H1 (cell line): ENCODE measurements around the gene METTL1. TPM values are rescaled to one million over a fixed set of nuclear protein-coding genes. Genes with fewer than 3 reads are reported as not detected.

Source experiments
- CTCF ChIA-PET: fragments of 300-600 bp; sonication (Branson Sonifier 250); formaldehyde crosslinking; loops from one replicate; lab custom pipeline; 2021; ENCODE audit not compliant: partially characterized antibody; lab: Charles Lee
- POLR2A ChIA-PET: fragments of 300-600 bp; sonication (Branson Sonifier 250); formaldehyde crosslinking; loops from one replicate; lab custom pipeline; 2021; ENCODE audit warnings: inconsistent platforms; ENCODE audit not compliant: partially characterized antibody; lab: Charles Lee
- DNase-seq, 2 experiments: peaks; one replicate each; pipeline versions ENCODE4 v3.0.0 to v3.0.0-alpha.2; 2010 to 2022; ENCODE audit warnings: low spot score in 2 of 2, low read depth in 1 of 2, mixed read lengths in 1 of 2
- FAIRE-seq: peaks from 2 replicates; lab custom pipeline; 2011; peaks lifted over from hg19 to GRCh38; lab: Jason Lieb, UNC
- H2AFZ ChIP-seq: 2 replicates; pipeline ENCODE4 v1.8.1; 2012; ENCODE audit warnings: low read length, inconsistent platforms
- H2AK5ac ChIP-seq: 2 replicates; pipeline ENCODE4 v1.6.1; 2013; ENCODE audit warnings: low read depth, low read length
- H2BK120ac ChIP-seq: replicated peaks from 2 replicates; pipeline ENCODE3; 2013; ENCODE audit warnings: low read depth, low read length, inconsistent platforms
- H2BK12ac ChIP-seq: 2 replicates; pipeline ENCODE4 v1.6.1; 2013; ENCODE audit warnings: low read depth, low read length
- H2BK15ac ChIP-seq: 2 replicates; pipeline ENCODE4 v1.6.1; 2013; ENCODE audit warnings: low read length
- H2BK20ac ChIP-seq: 2 replicates; pipeline ENCODE4 v1.6.1; 2013; ENCODE audit warnings: low read length
- H2BK5ac ChIP-seq: 2 replicates; pipeline ENCODE4 v1.6.1; 2013; ENCODE audit warnings: low read depth, low read length
- H3K14ac ChIP-seq: 2 replicates; pipeline ENCODE4 v1.6.1; 2013; ENCODE audit warnings: inconsistent platforms; ENCODE audit not compliant: insufficient read length
- H3K18ac ChIP-seq: 2 replicates; pipeline ENCODE4 v1.6.1; 2013; ENCODE audit warnings: low read length; ENCODE audit errors: extremely low read depth
- H3K23ac ChIP-seq: 2 replicates; pipeline ENCODE4 v1.6.1; 2013; ENCODE audit warnings: inconsistent platforms; ENCODE audit not compliant: insufficient read length
- H3K23me2 ChIP-seq: 2 replicates; pipeline ENCODE4 v1.6.1; 2013; ENCODE audit warnings: low read depth, low read length
- H3K27ac ChIP-seq: 2 replicates; pipeline ENCODE4 v1.6.1; 2011; ENCODE audit warnings: low read depth, low read length, inconsistent platforms
- H3K27me3 ChIP-seq, 4 experiments: replicated peaks in 1 of 4; 1 replicate in 1 of 4; 2 replicates in 3 of 4; pipeline versions ENCODE4 v1.6.1 to v1.8.1; 2011 to 2013; ENCODE audit warnings: low read length in 3 of 4, mild to moderate bottlenecking in 3 of 4, inconsistent platforms in 2 of 4, mixed read lengths in 2 of 4, moderate library complexity in 1 of 4; ENCODE audit not compliant: control insufficient read depth in 3 of 4, insufficient read depth in 3 of 4; ENCODE audit errors: extremely low read depth in 1 of 4
- H3K36me3 ChIP-seq, 4 experiments: 2 replicates each; pipeline versions ENCODE4 v1.6.1 to v1.8.1; 2011 to 2013; ENCODE audit warnings: mild to moderate bottlenecking in 4 of 4, low read length in 3 of 4, moderate library complexity in 2 of 4, control low read depth in 1 of 4, inconsistent platforms in 1 of 4; ENCODE audit not compliant: insufficient read depth in 4 of 4, control insufficient read depth in 2 of 4
- H3K4ac ChIP-seq: replicated peaks from 2 replicates; pipeline ENCODE3; 2013; ENCODE audit warnings: low read length, low read depth, mixed read lengths, inconsistent platforms; ENCODE audit not compliant: insufficient read length
- H3K4me1 ChIP-seq, 4 experiments: replicated peaks in 1 of 4; 1 replicate in 1 of 4; 2 replicates in 3 of 4; pipeline versions ENCODE4 v1.6.1 to v1.8.1; 2011 to 2013; ENCODE audit warnings: low read length in 3 of 4, inconsistent platforms in 2 of 4, mixed read lengths in 1 of 4; ENCODE audit not compliant: insufficient read depth in 4 of 4, control insufficient read depth in 3 of 4
- H3K4me2 ChIP-seq, 2 experiments: 2 replicates each; pipeline versions ENCODE4 v1.6.1 to v1.8.1; 2011 to 2013; ENCODE audit warnings: low read depth in 2 of 2, low read length in 2 of 2, control low read depth in 1 of 2, inconsistent platforms in 1 of 2, mild to moderate bottlenecking in 1 of 2; ENCODE audit not compliant: insufficient read depth in 1 of 2
- H3K4me3 ChIP-seq, 4 experiments: fragments of 200-600, 300-600 bp in 1 of 4; sonication (generic), shearing (Covaris generic), sonication (Bioruptor Twin) in 1 of 4; 2 replicates each; pipeline versions ENCODE4 v1.5.1 to v1.8.1; 2011 to 2016; ENCODE audit warnings: low read length in 4 of 4, low read depth in 3 of 4, control low read depth in 2 of 4, inconsistent platforms in 2 of 4, mild to moderate bottlenecking in 2 of 4, mixed read lengths in 1 of 4, moderate library complexity in 1 of 4; ENCODE audit not compliant: insufficient read depth in 2 of 4; ENCODE audit errors: extremely low read depth in 1 of 4
- H3K56ac ChIP-seq: replicated peaks from 2 replicates; pipeline ENCODE3; 2013; ENCODE audit warnings: low read depth, mild to moderate bottlenecking, mixed read lengths, low read length, inconsistent platforms; ENCODE audit not compliant: insufficient read length
- H3K79me1 ChIP-seq: 2 replicates; pipeline ENCODE4 v1.6.1; 2013; ENCODE audit warnings: low read depth, low read length, control low read depth
- H3K79me2 ChIP-seq, 2 experiments: 2 replicates each; pipeline versions ENCODE4 v1.6.1 to v1.8.1; 2012 to 2013; ENCODE audit warnings: low read length in 2 of 2, mild to moderate bottlenecking in 2 of 2, inconsistent platforms in 1 of 2; ENCODE audit not compliant: insufficient read depth in 2 of 2, control insufficient read depth in 1 of 2
- H3K9ac ChIP-seq, 4 experiments: replicated peaks in 1 of 4; 1 replicate in 1 of 4; 2 replicates in 3 of 4; pipeline versions ENCODE4 v1.6.1 to v1.8.1; 2011 to 2013; ENCODE audit warnings: low read depth in 3 of 4, low read length in 3 of 4, control low read depth in 2 of 4, mild to moderate bottlenecking in 2 of 4, moderate library complexity in 2 of 4, inconsistent platforms in 1 of 4; ENCODE audit errors: extremely low read depth in 1 of 4
- H3K9me3 ChIP-seq, 2 experiments: 2 replicates each; pipeline versions ENCODE4 v1.6.1 to v1.8.1; 2012 to 2013; ENCODE audit warnings: mild to moderate bottlenecking in 2 of 2, moderate library complexity in 2 of 2, control low read depth in 1 of 2, inconsistent platforms in 1 of 2, low read depth in 1 of 2, low read length in 1 of 2, mixed read lengths in 1 of 2; ENCODE audit not compliant: insufficient read depth in 2 of 2
- H4K20me1 ChIP-seq, 2 experiments: replicated peaks in 1 of 2; 2 replicates each; pipeline versions ENCODE3 to v1.8.1; 2011 to 2013; ENCODE audit warnings: inconsistent platforms in 2 of 2, low read length in 2 of 2, mild to moderate bottlenecking in 1 of 2; ENCODE audit not compliant: insufficient read depth in 2 of 2, control insufficient read depth in 1 of 2
- H4K5ac ChIP-seq: 2 replicates; pipeline ENCODE4 v1.6.1; 2013; ENCODE audit warnings: low read length, low read depth, mixed read lengths, inconsistent platforms; ENCODE audit not compliant: insufficient read length
- H4K8ac ChIP-seq: 2 replicates; pipeline ENCODE4 v1.8.0; 2013; ENCODE audit warnings: mild to moderate bottlenecking, moderate library complexity, low read length, inconsistent platforms; ENCODE audit not compliant: insufficient read depth; ENCODE audit errors: extremely low read depth
- H4K91ac ChIP-seq: replicated peaks from 2 replicates; pipeline ENCODE3; 2013; ENCODE audit warnings: low read length, mixed read lengths, inconsistent platforms; ENCODE audit not compliant: insufficient read length
- ATF2 ChIP-seq: IDR thresholded peaks from 2 replicates; pipeline ENCODE4 v1.6.1; 2012; ENCODE audit warnings: low read length, inconsistent platforms
- ATF3 ChIP-seq: IDR thresholded peaks from 2 replicates; pipeline ENCODE4 v1.6.1; 2011; ENCODE audit warnings: low read depth, mild to moderate bottlenecking, low read length; ENCODE audit not compliant: insufficient read depth
- EZH2 ChIP-seq: fragments of 200-600 bp; sonication (generic); IDR thresholded peaks from 2 replicates; pipeline ENCODE4 v1.7.1; 2012; ENCODE audit warnings: low read depth, mild to moderate bottlenecking, moderate library complexity, low read length, inconsistent platforms; ENCODE audit not compliant: severe bottlenecking
- KDM4A ChIP-seq: IDR thresholded peaks from one replicate; pipeline ENCODE4 v1.7.1; 2012; ENCODE audit warnings: low read depth, mild to moderate bottlenecking, moderate library complexity, low read length, inconsistent platforms; ENCODE audit not compliant: severe bottlenecking
- SP1 ChIP-seq: IDR thresholded peaks from 2 replicates; pipeline ENCODE4 v1.6.1; 2011; ENCODE audit warnings: low read depth, low read length
- TAF1 ChIP-seq: IDR thresholded peaks from 2 replicates; pipeline ENCODE4 v1.6.1; 2011; ENCODE audit warnings: mild to moderate bottlenecking, low read depth, low read length
- TEAD4 ChIP-seq: IDR thresholded peaks from 2 replicates; pipeline ENCODE4 v1.6.1; 2012; ENCODE audit warnings: low read depth, low read length, inconsistent platforms, mixed read lengths
- YY1 ChIP-seq: IDR thresholded peaks from 2 replicates; pipeline ENCODE4 v1.6.1; 2011; ENCODE audit warnings: low read depth, mild to moderate bottlenecking, low read length
- WGBS, 2 experiments: shearing (Covaris generic) in 1 of 2; methylation state at CpG; one replicate each; pipeline versions ENCODE4 v1.1.6 to v1.1.7; 2013 to 2015; ENCODE audit warnings: low lambda C conversion rate in 2 of 2, mixed read lengths in 2 of 2, inconsistent platforms in 1 of 2, low coverage in 1 of 2, missing lambda C conversion rate in 1 of 2; ENCODE audit not compliant: insufficient replicate concordance in 2 of 2, insufficient coverage in 1 of 2, insufficient read length in 1 of 2; ENCODE audit errors: extremely low coverage in 1 of 2, missing lambda C conversion rate in 1 of 2; 5-methylcytosine and 5-hydroxymethylcytosine counted together
- polyA plus RNA-seq, 7 experiments: library from polyadenylated mRNA; depleted of rRNA in 3 of 7; stranded (reverse) in 5 of 7; unstranded in 2 of 7; fragments of >200 nt in 5 of 7; fragments of 200-250 nt in 2 of 7; gene quantifications; 1 replicate in 5 of 7; 2 replicates in 1 of 7; 4 replicates in 1 of 7; pipeline versions ENCODE4 v1.2.1 to v1.2.3, GENCODE V29; 2011 to 2013; ENCODE audit warnings: missing spikeins in 2 of 7, mixed read lengths in 2 of 7
- total RNA-seq: library from RNA; stranded (reverse); fragmentation: NEBNext Ultra II Directional; extraction: Animal tissue kit (Norgen Biotek cat#: 25700); gene quantifications from 2 replicates; pipeline ENCODE4 v1.2.1, GENCODE V29; 2021

Gene METTL1
- total and polyA plus RNA-seq, 2 of the 8 experiments (the other 6 are each of a cell fraction or from before 2014, with no cell fraction given) = 40.5 to 46.0 TPM

GRCh38 chr12:57751788-57752667 is 19.9 kb downstream of the METTL1 start, which contains the start of gene CDK4:
TSS of gene CDK4 (minus strand) at chr12:57752310. CDS start at chr12:57751717, 593 bp downstream.
- Histone ChIP-seq H3K27ac (peak within 1 kb of the TSS; percentile 86), H2BK20ac (no peak within 1 kb of the TSS), H3K56ac (peak within 1 kb of the TSS; percentile 52), H3K4me3 (peak within 1 kb of the TSS; percentile 96 to 99 (median 98)), H3K18ac (peak within 1 kb of the TSS; percentile 81; the same call in 1 of the 2 replicates), H4K91ac (peak within 1 kb of the TSS; percentile 12), H2BK5ac (peak within 1 kb of the TSS; percentile 87), H3K9me3 (no peaks in the 10 kb centered on the region), H4K5ac (peak within 1 kb of the TSS; percentile 67), H3K4me1 (peaks cover 3 to 26% (median 7%) of the 10 kb centered on the region in 4 experiments; a peak in 6 of 7 replicates), H2BK15ac (no peak within 1 kb of the TSS; the same call in 1 of the 2 replicates), H3K23ac (peak within 1 kb of the TSS; percentile 7), H3K27me3 (peaks cover 8 to 22% (median 20%) of the 10 kb centered on the region in 4 experiments), H2AK5ac (peak within 1 kb of the TSS; percentile 66), H2BK12ac (0 out of 2 replicates have a peak within 1 kb of the TSS, but pooled peaks have one; percentile 80), H3K36me3 (peaks cover 21 to 37% (median 27%) of the 10 kb centered on the region in 4 experiments), H2AFZ (no peak within 1 kb of the TSS), H4K8ac (peak within 1 kb of the TSS; percentile 97), H3K4ac (peak within 1 kb of the TSS; percentile 81), H3K4me2 (peak within 1 kb of the TSS; percentile 95 to 96), H3K9ac (peak within 1 kb of the TSS; percentile 88 to 99 (median 96)), H3K79me2 (peaks cover 12 to 20% of the 10 kb centered on the region in 2 experiments), H3K14ac (peak within 1 kb of the TSS; percentile 81), H3K23me2 (peaks cover 18% of the 10 kb centered on the region), H3K79me1 (peaks cover 15% of the 10 kb centered on the region; the same call in 1 of the 2 replicates), H2BK120ac (no peak within 1 kb of the TSS), H4K20me1 (peaks cover 3 to 4% of the 10 kb centered on the region in 2 experiments)
- FAIRE-seq = peak; percentile 71
- WGBS, 2 experiments = 2% methylated on average over 58 of the region's 58 CpGs; no CpG with 5 or more reads in 1 of the 2 experiments
- DNase-seq = peak; percentile 99 to 100
- ChIA-PET CTCF (no interaction called here), POLR2A (interaction anchor here (0.7 to 5.3 kb wide), 9 partner anchors 9 to 145 kb away, joined by 3 to 25 read pairs (median 4); partner anchors contain the start of genes AGAP2 and CYP27B1)
- peak; percentile 99 for TF ChIP-seq ATF3
- TF ChIP-seq YY1 = peak; percentile 7; the same call in 1 of the 2 replicates
- TF ChIP-seq SP1 = peak; percentile 75; the same call in 1 of the 2 replicates
- TF ChIP-seq KDM4A = peak; percentile 10
- no peak for TF ChIP-seq TEAD4
- no peak for TF ChIP-seq ATF2
- peak; percentile 86 for TF ChIP-seq TAF1
- no peak for TF ChIP-seq EZH2
